Erythroblast (primary cell): ENCODE results near the gene SLC22A16.

Source experiments
- DNase-seq, 2 experiments: peaks; one replicate each; lab custom pipeline; 2025; lab: John Stamatoyannopoulos, UW
- GATA1 ChIP-seq: IDR thresholded peaks from 2 replicates; pipeline ENCODE4 v1.6.1; 2011; ENCODE audit warnings: low read depth, mild to moderate bottlenecking, control low read depth, low read length, moderate library complexity
- POLR2A ChIP-seq: IDR thresholded peaks from 2 replicates; pipeline ENCODE4 v1.6.1; 2011; ENCODE audit warnings: mild to moderate bottlenecking, low read length

Gene SLC22A16

DNA sequence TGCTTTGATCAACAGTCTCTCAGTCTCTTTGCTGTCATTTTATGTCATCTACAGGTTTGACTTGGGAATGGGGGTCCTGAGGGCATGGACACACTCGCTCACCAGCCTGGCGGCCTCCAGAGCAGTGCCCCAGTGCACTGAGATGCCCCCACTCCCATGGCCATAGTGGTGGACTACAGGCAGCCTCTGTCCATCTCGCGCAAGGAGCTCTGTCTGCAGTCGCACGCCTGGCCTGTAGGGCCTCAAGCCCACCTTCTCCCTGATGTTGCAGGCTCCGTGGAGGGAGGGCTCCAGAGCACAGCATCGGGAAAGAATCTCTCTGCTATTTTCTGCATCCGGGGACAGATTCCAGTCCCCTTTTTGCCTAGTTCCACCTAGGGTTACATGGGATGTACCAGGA lies 83.7 kb downstream of the SLC22A16 start:
- no peak for TF ChIP-seq GATA1
- TF ChIP-seq POLR2A: no peak
- no peak for DNase-seq

DNA sequence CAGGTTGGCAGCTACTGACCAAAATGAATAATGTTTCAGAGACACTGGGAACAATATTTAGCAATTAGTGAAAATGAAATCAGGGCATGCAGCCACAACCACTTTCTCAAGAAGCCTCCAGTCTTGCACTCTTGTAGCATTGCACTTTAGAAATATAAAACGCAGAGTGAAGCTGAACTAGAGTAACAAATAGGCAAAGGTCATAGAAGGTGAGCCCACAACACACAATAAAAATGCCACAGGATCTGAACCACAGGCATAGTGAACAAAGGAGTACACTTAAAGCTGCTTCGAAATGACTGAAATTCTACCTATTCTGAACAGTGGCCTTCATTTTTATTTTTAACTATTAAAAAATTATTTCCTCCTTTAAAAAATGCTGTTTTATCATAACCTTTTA lies 86.0 kb downstream of the SLC22A16 start:
- TF ChIP-seq GATA1: no peak
- no peak for TF ChIP-seq POLR2A
- DNase-seq: no peak

DNA sequence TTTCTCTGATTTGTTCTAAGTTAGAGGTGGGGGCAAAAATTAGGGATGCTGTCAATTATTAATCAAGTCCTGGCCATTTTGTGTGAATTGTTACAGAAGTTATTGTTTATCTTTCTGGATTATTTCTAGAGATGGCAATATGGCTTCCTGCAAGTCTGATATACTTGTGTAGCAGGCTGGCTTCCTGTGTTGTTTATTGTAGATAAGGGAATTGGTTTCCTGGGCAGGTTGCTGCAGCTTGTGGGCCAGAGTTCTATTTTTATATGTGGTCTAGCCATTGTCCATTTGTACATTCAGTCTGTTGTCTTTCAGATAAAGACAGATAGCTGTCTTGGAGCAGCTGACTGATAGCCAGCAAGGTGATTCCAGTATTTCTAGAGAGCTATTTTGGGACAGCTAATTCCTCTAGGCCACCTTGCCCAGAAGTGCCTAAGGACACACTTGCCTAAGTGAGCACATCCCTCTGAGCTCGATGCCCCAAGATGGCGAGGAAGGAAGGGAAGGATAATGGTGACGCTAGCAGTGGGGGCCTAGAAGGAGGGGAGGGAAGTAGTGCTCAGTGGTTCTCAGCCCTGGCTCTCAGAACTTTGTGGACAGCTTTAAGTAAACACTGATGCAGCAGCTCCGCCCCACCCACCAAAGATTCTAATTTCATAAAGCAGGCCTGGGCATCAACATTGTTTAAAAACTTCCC lies 86.6 kb downstream of the SLC22A16 start:
- DNase-seq: peak in 1 of 2 experiments; percentile 30
- TF ChIP-seq GATA1 (no peak), POLR2A (no peak)

DNA sequence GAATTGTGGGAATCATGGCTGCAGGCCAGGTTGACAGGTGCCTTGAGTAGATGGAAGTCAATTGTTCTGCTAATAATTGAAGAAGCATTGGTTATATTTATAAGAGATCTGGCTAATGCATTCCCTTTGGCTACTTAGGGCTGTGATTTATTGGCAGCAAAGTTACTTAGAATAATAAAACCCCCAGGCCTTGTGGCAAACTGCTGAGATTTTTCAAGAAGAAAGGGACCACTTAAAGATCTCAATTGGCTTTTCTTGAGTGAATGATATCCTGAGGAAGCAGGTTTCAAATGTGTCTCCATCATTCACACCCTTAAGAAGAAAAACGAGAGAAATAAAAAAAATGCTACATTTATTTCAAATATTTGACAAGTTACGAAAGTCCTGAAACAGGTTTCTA lies 88.4 kb downstream of the SLC22A16 start:
- TF ChIP-seq POLR2A (no peak), GATA1 (no peak)
- no peak for DNase-seq

DNA sequence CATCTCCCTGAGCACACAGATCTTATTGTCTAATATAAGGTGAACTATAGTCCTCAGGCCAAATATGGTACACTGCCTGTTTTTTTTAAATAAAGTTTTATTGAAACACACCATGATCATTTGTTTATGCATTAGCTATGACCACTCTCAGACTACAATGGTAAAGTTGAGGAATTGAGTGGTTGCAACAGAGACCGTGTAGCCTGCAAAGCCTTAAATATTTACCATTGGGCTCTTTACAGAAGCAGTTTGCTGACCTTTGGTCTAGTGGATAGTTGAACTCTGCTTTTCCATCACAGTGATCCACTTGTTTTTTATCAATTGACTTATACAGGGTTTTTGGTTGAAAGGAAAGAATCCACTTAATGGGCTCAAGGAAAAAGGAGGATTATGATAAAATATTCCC lies 91.0 kb downstream of the SLC22A16 start:
- no peak for TF ChIP-seq GATA1
- no peak for TF ChIP-seq POLR2A
- no peak for DNase-seq

DNA sequence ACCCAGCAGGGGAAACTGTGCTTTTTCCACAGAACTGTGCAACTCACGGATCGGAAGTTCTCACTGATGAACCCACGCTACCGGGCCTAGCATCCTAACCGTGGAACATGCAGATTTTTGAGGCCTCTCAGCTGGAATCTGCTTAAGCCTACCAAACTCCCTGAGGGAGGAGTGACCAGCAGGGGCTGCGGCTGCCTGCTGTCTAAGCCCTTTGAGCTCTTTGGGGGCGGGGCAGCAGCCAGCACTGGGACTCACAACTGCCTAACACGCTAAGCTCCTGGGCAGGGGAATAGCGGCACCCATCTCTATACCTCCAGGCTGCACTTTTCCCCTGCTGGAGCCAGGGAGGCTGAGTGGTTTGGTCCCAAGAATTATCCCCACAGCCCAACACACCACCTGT lies 97.9 kb downstream of the SLC22A16 start:
- TF ChIP-seq POLR2A: no peak
- TF ChIP-seq GATA1: no peak
- DNase-seq: no peak
